GM19395 (cell line): ENCODE measurements around the gene ANKLE1.

Source experiments
- ATAC-seq: cut with Tn5 transposase; IDR thresholded peaks from one replicate; pipeline ENCODE4 v1.9.1; 2021; ENCODE audit warnings: mild to moderate bottlenecking, moderate library complexity; ENCODE audit not compliant: unreplicated experiment

Gene ANKLE1

DNA sequence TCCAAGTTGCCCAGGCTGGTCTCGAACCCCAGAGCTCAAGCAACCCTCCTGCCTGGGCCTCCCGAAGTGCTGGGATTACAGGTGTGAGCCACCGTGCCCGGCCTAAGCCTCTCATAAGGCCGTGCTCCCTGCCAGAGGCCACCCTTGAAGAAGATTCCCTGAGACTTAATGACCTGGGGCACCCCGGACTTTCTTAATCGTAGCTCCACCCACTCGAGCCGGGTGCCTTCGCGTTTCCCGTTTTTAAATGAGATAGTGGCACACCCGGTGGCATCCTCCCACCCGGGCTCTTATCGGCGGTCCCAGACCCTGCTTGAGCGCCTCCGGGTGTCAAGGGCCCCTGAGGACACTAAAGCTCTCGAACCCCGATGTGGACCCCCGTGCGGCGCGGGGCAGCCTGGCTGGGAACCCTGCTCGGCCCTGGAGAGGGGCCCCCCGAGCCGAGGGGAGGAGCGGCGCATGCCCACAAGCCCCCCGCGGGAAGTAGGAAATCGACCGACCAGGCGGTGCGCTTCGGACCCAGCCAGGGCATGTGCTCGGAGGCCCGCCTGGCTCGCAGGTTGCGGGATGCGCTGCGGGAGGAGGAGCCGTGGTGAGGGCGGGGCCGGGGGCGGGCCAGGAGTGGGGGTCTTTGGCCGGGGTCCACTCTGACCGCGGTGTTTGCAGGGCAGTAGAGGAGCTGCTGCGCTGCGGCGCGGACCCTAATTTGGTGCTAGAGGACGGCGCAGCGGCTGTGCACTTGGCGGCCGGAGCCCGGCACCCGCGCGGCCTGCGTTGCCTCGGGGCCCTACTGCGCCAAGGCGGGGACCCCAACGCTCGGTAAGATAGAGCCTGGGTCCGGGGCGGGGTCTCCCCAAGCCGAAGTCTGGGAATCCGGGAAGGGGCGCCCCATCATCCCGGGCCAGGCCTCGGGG lies at the start of gene ANKLE1:
Gene ANKLE1, plus strand, starts transcription at position 511 of the 914 bp plus-strand sequence. Its CDS starts 20 bp downstream, at position 531.
- no peak for ATAC-seq

DNA sequence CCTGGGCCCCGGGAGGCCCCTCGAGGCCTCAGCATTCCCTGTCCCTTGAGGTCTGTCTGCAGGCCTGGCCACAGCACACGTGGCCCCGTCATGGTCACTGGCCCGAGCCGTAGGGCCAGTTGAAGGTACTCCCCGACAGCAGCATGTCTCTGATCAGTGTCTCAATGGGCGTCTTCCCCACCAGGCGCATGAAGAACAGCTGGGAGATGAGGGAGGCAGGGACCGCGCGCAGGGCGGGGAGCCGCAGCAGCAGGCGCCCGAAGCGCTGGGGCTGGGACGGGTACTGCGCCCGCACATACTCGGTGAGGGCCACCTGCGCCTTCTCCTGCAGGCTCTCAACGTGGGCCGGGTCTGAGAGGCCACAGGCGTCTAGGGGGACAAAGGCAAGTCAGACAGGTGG lies 49.4 kb upstream of the ANKLE1 start:
- ATAC-seq, result no peak

DNA sequence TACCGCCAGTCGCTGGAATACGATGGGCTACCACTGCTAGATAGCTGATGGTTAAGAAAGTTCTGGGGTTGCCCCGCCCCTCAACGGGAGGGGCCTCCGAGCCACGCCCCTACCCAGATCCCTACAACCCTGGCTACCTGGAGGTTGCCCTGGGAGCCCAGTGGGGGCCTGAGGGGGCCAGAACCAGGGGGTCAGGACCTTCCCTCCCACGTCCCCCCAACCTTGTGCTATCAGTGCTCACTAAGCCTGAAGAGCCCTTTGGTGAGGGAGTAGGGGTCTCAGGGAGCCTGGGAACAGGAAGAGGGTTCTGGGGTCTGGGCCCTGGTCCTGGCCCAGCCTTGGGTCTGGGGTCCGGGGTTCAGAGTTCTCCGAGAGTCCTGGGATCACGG lies 46.8 kb upstream of the ANKLE1 start:
- ATAC-seq, result peak; percentile 39

GRCh38 chr19:17235300-17235970 lies 46.3 kb upstream of the ANKLE1 start:
- ATAC-seq, result peak; percentile 58

DNA sequence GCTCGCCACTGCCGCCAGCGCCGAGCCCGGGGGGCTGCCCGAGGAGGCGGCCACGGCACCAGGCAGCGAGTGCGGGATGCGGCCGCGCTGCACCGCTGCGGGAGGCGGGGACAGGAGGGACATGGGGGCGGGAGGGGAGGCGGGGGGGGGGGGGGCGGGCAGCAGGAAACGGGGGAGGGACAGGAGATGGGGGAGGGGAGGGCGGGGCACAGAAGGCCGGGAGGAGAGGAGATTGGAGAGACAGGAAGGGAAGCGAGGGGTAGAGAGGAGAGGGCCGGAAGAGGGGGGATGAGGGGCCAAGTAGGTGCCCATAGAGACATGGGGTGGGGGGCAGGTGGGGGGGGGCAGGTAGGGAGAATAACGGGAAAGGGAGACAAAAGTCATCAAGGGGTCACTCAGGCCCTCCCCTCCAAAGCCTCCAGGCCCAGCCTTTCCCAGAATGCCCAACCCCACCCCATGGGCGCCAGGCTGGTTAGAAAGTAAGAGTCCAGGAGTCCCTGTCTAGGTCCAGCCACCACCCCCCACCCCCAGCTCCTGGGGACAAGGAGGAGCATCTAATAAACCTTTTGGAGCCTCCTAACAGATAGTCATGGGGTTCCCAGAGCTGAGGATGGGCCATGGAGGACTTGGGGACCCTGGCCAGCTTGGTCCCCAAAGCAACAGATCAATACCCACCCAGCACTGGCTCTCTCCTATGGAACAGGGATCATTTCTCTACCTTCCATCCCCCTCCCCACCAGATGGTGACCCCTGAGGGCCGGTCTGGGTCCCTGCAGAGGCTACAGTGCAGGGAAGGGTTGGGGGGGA lies 45.5 kb upstream of the ANKLE1 start:
- ATAC-seq, result no peak

DNA sequence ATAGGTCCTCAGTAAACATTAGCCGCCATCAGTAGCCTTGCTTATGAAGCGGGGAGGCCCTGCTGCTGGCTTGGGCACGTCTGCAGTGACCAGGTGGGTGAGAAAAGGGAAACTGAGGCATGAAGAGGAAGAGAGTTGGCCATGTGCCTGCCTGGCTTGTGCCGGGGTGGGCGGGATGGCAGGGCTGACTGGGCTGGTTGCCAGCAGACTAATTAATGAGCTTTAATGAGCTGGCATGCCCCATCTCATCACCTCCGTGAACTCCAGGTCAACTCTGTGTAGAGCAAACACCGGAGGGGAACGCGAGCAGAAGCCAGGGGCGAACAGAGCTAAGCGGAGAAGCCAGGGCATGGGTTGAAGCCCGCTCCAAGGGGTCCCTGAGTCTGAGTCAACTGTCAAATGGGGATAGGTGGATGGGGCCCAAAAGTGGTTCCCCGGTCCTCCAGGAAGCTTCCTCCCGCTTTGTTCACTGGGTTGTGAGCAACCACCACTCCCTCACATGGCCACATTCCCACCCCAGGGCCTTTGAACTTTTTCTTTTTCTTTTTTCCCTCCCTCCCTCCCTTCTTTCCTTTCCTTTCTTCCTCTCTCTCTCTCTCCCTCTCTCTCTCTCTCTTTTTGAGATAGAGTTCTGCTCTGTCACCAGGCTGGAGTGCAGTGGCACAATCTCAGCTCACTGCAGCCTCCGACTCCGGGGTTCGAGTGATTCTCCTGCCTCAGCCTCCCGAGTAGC lies 44.7 kb upstream of the ANKLE1 start:
- ATAC-seq, result no peak

DNA sequence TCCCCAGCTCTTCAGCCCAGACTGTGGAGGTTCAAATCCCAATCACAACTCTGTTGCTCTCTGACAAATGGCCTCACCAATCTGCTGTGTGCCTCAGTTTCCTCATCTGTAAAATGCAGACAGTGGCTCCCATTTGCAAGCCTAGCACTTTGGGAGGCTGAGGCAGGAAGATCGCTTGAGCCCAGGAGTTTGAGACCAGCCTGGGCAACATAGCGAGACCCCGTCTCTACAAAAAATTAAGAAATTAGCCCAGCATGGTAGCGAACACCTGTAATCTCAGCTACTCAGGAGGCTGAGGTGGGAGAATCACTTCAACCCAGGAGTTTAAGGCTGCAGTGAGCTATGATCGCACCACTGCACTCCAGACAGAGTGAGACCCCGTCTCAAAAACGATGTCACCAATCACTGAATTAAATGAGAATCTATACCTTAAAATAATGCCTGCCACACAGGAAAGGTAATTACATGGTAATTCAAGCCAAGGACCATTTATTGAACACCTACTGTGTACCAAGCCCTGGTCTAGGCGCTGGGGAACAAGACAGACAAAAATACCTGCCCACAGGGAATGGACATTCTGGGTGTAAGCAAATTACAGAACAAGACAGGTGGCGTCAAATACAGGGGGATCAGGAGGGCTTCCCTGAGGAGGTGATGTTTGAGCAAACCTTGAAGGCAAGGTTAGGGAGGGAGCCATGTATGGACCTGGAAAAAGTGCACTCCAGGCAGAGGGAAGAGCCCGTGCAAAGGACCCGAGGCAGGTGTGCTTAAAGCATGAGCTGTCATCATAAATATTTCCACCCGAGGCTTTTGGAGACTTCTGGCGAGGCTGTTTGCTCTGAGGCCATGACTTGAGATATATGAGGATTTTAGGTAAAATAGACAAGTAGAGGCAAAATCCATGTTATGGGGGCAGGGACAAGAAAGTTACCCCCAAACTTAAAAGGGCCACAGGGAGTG lies 43.7 kb upstream of the ANKLE1 start:
- no peak for ATAC-seq

DNA sequence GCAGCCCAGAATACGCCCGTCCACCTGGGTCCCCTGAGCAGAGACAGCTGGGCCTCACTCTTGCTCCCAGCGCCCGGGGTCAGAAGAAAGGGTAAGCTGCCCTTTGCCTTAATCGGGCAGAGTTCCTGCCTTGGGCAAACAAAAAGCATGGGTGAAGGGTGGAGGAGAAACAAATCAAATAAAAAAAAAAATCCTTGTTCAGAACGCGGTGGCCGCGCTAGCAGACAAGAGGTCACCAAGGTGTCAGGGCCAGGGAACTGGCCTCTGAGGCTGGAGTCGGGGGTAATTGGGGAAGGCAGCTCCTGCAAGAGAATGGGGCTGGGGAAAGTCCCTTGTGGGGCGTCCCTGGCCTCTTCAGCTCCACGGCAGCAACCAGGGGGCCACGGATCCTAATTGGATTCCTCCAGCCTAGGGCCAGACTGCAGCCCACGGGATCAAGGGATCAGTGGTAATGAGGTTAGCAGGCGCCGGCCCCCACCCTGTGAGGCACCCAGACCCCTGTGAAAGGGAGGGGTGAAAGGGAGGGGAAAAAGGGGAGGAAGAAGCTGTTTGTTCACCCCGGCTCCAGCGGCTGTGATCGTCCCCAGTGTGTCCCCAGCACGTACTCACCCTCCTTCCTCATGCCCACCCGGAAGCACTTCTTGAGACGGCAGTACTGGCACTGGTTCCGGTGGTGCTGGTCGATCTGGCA lies 41.5 kb upstream of the ANKLE1 start:
- ATAC-seq, result no peak

DNA sequence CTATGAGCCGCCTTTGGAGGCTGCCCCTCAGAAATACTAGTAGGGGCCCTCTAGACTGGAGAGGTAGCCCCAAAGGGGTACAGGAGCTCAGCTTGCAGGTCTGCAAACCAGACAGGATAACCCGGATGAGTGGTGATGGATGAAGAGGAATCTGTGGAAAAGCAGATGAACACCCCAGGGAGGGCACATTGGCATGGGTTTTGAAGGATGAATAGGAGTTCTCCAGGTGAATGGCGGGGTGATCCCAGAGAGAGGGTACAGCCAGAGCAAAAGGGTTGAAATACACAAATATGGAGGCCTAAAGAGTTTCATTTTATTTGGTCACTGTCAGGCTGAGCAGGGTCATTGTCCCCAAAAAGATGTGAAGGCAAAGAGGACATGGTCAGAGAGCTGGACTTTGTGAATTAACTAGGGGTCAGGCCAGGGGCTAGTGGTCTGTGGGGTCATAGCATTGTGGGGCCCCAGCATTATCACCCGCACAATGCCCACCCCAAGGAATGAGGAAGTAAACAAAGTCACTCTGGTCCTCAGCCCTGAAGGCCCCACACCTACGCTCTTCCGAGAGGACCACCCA lies 40.8 kb upstream of the ANKLE1 start:
- no peak for ATAC-seq

DNA sequence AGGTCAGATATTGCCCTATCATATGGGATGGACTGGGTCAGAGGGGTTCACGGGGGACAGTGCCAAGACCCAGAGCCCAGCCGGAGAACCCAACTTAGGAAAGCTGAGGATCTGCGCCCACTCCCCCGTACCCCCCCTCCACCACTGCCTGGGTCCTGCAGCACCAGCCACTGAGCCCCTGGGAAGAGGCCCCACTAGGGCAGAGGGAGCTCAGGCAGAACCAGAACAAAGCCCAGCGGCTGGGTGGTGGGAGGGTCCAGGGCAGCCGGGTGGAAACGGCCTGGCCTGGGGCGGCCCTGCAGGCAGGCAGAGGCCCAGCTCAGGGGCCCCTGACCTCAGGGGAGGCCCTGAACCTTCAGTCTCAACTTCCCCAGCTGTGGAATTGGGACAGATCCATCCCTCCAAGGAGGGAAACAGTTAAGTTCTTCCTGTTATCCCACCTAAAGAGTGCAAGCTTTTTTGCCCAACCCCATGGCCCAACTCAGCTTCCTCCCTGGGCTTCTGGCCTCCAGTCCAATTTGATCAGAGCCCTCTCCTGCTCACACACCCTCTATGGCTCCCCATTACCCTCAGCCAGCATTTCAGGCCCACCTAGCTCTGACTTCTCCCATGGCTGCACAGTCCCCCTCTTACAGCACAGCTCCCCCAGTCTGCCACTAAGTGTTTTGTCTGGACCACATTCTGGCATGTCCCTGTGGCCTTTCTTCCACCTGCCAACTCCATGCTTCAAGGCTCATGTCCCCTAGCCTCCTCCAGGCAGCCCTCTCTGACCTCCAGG lies 39.1 kb upstream of the ANKLE1 start:
- ATAC-seq, result no peak

GRCh38 chr19:17243211-17243829 lies 38.4 kb upstream of the ANKLE1 start:
- no peak for ATAC-seq

DNA sequence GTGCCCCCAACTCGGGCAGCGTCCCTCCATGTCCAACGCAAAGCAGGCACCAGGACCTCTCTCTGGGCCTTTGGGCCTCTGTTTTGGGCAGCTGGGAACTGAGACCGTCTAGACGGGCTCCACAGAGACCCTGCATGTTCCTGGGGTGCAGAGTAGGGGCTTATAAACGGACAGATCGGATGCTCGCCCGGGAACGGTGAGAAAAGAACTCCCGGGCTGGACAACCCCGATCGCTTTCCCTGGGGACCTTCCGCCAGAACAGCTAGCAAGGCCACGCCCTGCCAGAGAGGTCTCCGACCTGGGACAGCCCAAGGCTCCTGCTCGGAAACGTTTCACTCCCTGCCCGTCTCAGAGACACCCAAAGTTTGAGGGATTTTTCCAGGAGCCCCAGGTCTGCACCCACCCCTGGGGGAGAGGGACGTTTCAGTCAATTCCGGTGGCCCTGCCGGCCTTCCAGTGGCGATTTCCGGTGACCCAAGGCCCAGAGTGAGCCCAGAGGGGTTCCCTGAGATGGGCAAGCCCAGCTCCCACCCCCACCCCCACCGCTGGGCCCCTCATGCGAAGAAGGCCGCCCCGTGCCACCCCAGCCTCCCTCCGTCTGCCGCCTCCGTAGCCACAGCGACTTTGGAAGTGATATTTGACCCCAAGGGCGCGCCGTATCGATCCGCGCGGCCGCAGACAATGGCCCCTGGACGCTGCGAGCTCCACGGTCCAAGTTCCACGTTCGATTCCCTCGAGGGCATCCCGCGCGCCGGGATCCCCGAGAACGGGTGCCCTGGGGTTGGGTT lies 37.7 kb upstream of the ANKLE1 start:
- ATAC-seq, result no peak

DNA sequence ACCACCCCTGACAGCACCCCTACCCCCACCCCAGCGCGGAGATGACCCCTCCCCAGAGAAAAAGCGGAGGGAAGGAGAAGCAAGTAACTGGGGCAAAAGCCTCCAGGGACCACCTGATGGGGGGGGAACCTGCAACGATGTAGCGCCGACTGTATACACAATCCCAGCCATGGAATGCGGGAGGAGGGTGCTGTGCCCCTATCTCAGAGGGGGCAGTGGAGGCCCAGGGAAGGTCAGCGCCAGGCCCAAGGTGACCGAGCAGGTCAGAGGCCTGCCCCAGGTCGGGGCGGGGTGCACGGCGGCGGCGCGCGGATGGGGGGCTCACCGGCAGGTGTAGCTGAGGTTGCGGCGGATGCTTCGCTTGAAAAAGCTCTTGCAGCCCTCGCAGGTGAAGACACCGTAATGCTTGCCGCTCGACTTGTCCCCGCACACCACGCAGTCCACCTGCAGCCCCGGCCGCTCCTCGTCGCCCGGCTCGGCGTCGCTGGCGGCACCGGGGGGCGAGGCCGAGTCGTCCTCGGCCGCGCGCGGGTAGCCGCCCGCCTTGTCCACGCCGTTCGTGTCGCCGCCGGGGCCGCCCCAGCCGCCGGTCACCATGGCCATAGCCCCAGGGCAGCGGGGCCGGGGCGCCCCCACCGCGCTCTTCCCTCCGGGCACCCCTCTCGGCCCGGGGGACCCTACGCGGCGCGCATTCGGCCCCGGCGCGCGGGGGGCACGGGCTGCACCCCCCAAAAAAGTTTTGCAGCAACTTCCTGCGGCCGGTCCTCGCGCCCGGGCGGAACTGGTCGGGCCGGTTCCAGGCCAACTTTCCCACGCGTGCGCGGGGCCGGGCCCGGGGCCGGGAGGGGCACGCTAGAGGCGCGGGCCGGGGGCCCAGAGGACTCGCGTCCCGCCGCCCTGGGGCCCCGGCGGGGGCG lies 36.8 kb upstream of the ANKLE1 start:
- no peak for ATAC-seq

- ATAC-seq, result no peak
These were observed 36.1 kb upstream of the ANKLE1 start, which contains the start of gene NR2F6 for GRCh38 chr19:17245535-17245984. Gene NR2F6 (minus strand): TSS chr19:17245919. CDS start chr19:17245220, 699 bp downstream.

DNA sequence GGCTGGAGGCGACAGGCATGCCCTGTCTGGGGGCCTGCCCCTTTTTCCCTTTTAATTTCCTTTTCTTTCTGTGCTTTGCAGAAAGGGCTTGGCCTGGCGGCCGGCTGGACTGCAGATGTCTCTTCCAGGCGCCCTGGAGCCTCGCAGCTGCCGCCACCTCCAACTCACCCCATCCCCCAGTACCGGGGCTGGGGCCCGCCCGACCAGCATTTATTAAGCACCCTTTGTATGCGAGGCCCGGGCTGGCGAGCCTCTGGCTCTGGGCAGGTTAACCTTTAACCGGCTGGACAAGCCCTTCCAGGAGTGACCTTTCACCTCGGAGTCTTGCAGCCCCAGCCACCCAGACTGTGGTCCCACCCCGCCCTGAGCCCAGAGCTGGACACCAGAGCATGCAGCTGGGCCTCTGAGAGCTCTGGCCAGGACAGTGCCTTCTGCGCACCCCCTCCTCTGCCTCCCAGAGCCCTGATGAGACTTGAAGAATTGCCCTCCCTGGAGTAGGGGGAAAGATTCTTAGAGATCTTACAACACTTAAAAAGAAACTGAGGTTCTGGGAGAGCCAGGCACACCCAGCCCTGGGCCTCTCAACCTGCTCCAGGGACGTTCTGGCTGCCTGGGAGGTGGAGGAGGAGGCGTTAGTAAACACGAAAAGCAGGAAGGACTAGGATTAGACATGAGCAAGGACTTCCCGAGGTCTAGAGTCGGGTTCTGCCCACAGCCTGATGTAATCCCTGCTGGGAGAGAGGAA lies 34.8 kb upstream of the ANKLE1 start:
- no peak for ATAC-seq
